Muscle of leg (tissue), 11 donors: ENCODE data around the gene PDCD1. TPM values are rescaled to one million over a fixed set of nuclear protein-coding genes. Genes with fewer than 3 reads are reported as not detected.

Source experiments
- DNase-seq: peaks from one replicate; pipeline ENCODE4 v3.0.0; 2013
- H3K27ac ChIP-seq: one replicate; pipeline ENCODE4 v1.5.1; 2013; ENCODE audit warnings: mild to moderate bottlenecking, low read length, control low read depth
- H3K27me3 ChIP-seq: one replicate; pipeline ENCODE4 v1.6.1; 2013; ENCODE audit warnings: low read length; ENCODE audit not compliant: control insufficient read depth, insufficient read depth
- H3K36me3 ChIP-seq: one replicate; pipeline ENCODE4 v1.6.1; 2013; ENCODE audit warnings: low read length; ENCODE audit not compliant: control insufficient read depth, insufficient read depth
- H3K4me1 ChIP-seq: one replicate; pipeline ENCODE4 v1.6.1; 2013; ENCODE audit warnings: low read length; ENCODE audit not compliant: control insufficient read depth, insufficient read depth
- H3K4me3 ChIP-seq: one replicate; pipeline ENCODE4 v1.5.1; 2013; ENCODE audit warnings: low read length, control low read depth
- H3K9me3 ChIP-seq: replicated peaks from 2 replicates; pipeline ENCODE4 v1.6.1; 2013; ENCODE audit warnings: low read depth, low read length; ENCODE audit not compliant: control insufficient read depth
- WGBS: methylation state at CpG from one replicate; pipeline ENCODE4 v1.1.5; 2013; ENCODE audit warnings: missing lambda C conversion rate; ENCODE audit not compliant: insufficient coverage; 5-methylcytosine and 5-hydroxymethylcytosine counted together
- polyA plus RNA-seq, 8 donors: library from polyadenylated mRNA; unstranded; fragments of 120-200 nt; gene quantifications; one replicate each; pipeline versions ENCODE4 v1.2.1 to v1.2.3, GENCODE V29; 2013; ENCODE audit warnings: inconsistent platforms in 1 of 8, low replicate concordance in 1 of 8; ENCODE audit not compliant: insufficient read length in 8 of 8, insufficient read depth in 1 of 8
- total RNA-seq: library from RNA; stranded (reverse); fragments of 120-200 nt; gene quantifications from one replicate; pipeline ENCODE4 v1.2.4, GENCODE V29; 2013

Gene PDCD1
- total and polyA plus RNA-seq, 9 donors = 0.04 to 0.36 (median 0.10) TPM; not detected in 2

DNA sequence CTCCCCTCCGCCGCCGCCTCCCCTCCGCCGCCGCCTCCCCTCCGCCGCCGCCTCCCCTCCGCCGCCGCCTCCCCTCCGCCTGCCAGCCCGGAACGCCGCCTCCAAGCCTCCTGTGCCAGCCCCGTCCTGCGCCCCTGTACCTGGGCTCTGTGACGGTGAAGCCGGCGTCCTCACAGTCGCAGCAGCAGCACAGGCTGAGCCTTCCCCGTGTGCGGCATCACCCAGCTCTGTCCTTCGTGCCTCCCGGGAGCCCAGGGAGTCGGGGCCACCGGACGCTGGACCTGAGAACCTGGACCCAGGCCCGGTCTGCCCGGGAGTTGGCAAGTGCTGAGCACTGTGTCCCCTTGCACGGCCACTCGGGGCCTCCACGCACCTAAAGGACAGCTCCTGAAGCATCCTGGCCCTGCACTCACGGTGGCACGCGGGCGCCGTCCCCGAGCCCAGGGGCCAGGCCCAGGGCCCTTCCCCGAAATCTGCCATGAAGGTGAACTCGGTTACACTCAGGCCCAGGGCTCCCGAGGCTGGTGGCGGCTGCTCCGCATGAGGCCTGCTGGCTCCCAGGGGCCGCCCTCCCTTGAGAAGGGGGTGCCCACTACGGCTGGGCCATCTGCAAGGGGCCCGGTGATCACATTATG lies 43.8 kb upstream of the PDCD1 start:
- H3K4me3 ChIP-seq = no peak overlapping the region
- WGBS = 54% methylated on average over 38 of the region's 48 CpGs
- no peak for DNase-seq
- peaks cover 28% of the 10 kb centered on the region for H3K4me1 ChIP-seq
- peaks cover 3% of the 10 kb centered on the region for H3K36me3 ChIP-seq
- no peaks in the 10 kb centered on the region for H3K27me3 ChIP-seq
- H3K9me3 ChIP-seq = no peaks in the 10 kb centered on the region
- no peak overlapping the region for H3K27ac ChIP-seq

GRCh38 chr2:241901500-241902351 lies 43.0 kb upstream of the PDCD1 start:
- H3K4me1 ChIP-seq = peaks cover 28% of the 10 kb centered on the region

GRCh38 chr2:241901018-241901380 lies 42.3 kb upstream of the PDCD1 start:
- 85% methylated on average over 16 of the region's 21 CpGs for WGBS
- H3K4me1 ChIP-seq = peaks cover 32% of the 10 kb centered on the region
- H3K36me3 ChIP-seq = peaks cover 3% of the 10 kb centered on the region
- no peak overlapping the region for H3K27ac ChIP-seq
- H3K9me3 ChIP-seq = no peaks in the 10 kb centered on the region
- no peak overlapping the region for H3K4me3 ChIP-seq
- H3K27me3 ChIP-seq = no peaks in the 10 kb centered on the region
- DNase-seq = no peak

More at GRCh38 chr2:241901500-241902351, 43.0 kb upstream of the PDCD1 start:
- 59% methylated on average over 39 of the region's 54 CpGs for WGBS
- H3K36me3 ChIP-seq = peaks cover 3% of the 10 kb centered on the region
- no peaks in the 10 kb centered on the region for H3K9me3 ChIP-seq
- H3K27ac ChIP-seq = no peak overlapping the region
- no peaks in the 10 kb centered on the region for H3K27me3 ChIP-seq
- no peak for DNase-seq
- H3K4me3 ChIP-seq = no peak overlapping the region

GRCh38 chr2:241900251-241901017 lies 41.7 kb upstream of the PDCD1 start:
- peaks cover 37% of the 10 kb centered on the region for H3K4me1 ChIP-seq
- H3K9me3 ChIP-seq = no peaks in the 10 kb centered on the region
- no peak overlapping the region for H3K4me3 ChIP-seq
- DNase-seq = peak; percentile 76
- whole genome bisulfite sequencing = 81% methylated on average over 27 of the region's 32 CpGs
- no peaks in the 10 kb centered on the region for H3K27me3 ChIP-seq
- H3K27ac ChIP-seq = peak overlapping the region; percentile 59
- H3K36me3 ChIP-seq = peaks cover 3% of the 10 kb centered on the region

DNA sequence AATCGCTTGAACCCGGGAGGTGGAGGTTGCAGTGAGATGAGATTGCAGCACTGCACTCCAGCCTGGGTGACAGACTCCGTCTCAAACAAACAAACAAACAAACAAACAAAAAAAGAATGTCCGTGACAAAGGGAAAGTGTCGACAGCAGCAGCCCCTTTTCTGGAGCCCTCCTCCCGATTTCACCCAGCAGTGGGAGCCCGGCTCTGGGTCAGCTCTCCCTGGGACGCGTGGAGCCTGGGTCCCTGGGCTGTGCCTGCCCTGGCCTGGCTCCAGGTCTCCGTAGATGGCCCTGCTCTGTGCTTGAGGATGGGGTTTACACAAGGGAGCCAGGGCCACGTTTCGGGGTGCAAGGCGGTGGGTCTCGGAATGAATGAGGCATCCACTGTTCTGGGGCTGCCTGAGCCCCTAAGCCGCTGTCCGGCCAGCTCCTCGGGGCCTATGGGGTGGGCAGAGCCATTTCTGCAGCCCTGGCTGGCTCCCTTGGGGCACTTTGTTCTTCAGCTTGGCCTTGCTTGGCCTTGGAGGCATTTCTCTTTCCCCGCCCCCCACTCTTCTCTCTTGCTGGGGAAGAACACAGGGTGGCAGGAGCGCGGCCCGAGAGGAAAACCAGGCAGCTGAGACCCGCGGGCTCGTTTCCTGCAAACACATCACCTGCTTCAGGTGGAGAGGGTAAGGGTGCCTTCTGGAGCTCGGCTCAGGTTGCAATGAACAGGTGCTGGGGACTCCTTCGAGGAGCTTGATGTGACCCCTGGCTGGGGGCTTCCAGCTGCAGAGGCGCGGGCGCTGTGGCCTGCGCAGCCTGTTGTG lies 40.0 kb upstream of the PDCD1 start:
- whole genome bisulfite sequencing = 65% methylated on average over 16 of the region's 30 CpGs
- Histone ChIP-seq H3K9me3 (no peaks in the 10 kb centered on the region), H3K4me3 (no peak overlapping the region), H3K36me3 (peaks cover 3% of the 10 kb centered on the region), H3K4me1 (peaks cover 48% of the 10 kb centered on the region), H3K27ac (no peak overlapping the region), H3K27me3 (no peaks in the 10 kb centered on the region)
- DNase-seq = no peak

DNA sequence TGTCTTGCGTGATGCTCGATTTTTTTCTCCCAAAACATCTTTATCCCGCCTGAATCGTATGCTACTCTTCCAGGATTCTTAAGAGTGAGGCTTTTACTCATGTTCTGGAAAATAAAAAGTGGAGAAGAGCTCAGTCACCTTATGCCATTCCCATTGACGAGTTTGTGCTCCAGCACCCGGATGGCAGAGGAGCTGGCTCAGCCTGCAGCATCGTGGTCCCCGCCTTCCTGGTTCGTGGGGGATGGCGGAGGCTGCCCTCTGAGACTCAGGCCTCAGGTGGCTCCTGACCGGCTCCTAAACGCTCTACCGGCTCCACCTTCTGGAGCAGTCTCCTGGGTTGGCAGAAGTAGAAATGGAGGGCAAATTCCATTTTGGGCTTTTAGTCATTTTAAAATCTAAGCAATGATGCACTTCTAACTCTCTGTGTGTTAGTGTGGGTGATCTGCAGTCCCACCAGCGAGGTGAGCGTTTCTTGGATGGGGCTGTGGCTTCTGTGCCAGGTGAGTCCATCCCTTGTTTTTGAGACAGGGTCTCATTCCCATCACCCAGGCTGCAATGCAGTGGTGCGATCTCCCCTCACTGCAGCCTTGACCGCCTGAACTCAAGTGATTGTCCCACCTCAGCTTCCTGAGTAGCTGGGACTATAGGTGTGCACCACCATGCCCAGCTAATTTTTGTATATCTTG lies 38.7 kb upstream of the PDCD1 start:
- 87% methylated on average over 12 of the region's 17 CpGs for WGBS
- DNase-seq = no peak

GRCh38 chr2:241896746-241897201 lies 38.1 kb upstream of the PDCD1 start:
- no peaks in the 10 kb centered on the region for H3K9me3 ChIP-seq

More for the DNA sequence above, 38.7 kb upstream of the PDCD1 start:
- no peaks in the 10 kb centered on the region for H3K9me3 ChIP-seq
- H3K27ac ChIP-seq = no peak overlapping the region
- H3K27me3 ChIP-seq = no peaks in the 10 kb centered on the region
- H3K4me3 ChIP-seq = no peak overlapping the region
- H3K4me1 ChIP-seq = peaks cover 52% of the 10 kb centered on the region
- H3K36me3 ChIP-seq = peaks cover 3% of the 10 kb centered on the region

GRCh38 chr2:241895712-241896641 lies 37.3 kb upstream of the PDCD1 start:
- no peaks in the 10 kb centered on the region for H3K36me3 ChIP-seq
- no peaks in the 10 kb centered on the region for H3K9me3 ChIP-seq
- peak overlapping the region; percentile 35 for H3K27ac ChIP-seq
- DNase-seq = peak; percentile 76
- 45% methylated on average over 21 of the region's 26 CpGs for WGBS
- H3K4me1 ChIP-seq = peaks cover 62% of the 10 kb centered on the region
- H3K4me3 ChIP-seq = no peak overlapping the region
- H3K27me3 ChIP-seq = no peaks in the 10 kb centered on the region

More at GRCh38 chr2:241896746-241897201, 38.1 kb upstream of the PDCD1 start:
- Histone ChIP-seq H3K4me3 (no peak overlapping the region), H3K27ac (no peak overlapping the region), H3K4me1 (peaks cover 58% of the 10 kb centered on the region), H3K36me3 (peaks cover 3% of the 10 kb centered on the region), H3K27me3 (no peaks in the 10 kb centered on the region)
- 94% methylated on average over 8 of the region's 10 CpGs for WGBS
- no peak for DNase-seq
